ENCODE data around the gene ABLIM1.

GRCh38 chr10:114649217-114649903, 8.7 kb downstream of the ABLIM1 start:
- TF ChIP-seq, protein P1, sequence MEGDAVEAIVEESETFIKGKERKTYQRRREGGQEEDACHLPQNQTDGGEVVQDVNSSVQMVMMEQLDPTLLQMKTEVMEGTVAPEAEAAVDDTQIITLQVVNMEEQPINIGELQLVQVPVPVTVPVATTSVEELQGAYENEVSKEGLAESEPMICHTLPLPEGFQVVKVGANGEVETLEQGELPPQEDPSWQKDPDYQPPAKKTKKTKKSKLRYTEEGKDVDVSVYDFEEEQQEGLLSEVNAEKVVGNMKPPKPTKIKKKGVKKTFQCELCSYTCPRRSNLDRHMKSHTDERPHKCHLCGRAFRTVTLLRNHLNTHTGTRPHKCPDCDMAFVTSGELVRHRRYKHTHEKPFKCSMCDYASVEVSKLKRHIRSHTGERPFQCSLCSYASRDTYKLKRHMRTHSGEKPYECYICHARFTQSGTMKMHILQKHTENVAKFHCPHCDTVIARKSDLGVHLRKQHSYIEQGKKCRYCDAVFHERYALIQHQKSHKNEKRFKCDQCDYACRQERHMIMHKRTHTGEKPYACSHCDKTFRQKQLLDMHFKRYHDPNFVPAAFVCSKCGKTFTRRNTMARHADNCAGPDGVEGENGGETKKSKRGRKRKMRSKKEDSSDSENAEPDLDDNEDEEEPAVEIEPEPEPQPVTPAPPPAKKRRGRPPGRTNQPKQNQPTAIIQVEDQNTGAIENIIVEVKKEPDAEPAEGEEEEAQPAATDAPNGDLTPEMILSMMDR (conservative IDR thresholded peaks at IDR 0.05; ENCODE audit: low read depth, low read length) = no peak
- TF ChIP-seq EZH2 (IDR thresholded peaks at IDR 0.05; ENCODE audit: borderline replicate concordance, low read depth, low read length, poor library complexity, severe bottlenecking) = no peak
